A673 (cell line): ENCODE results near the gene ZHX3. TPM values are rescaled to one million over a fixed set of nuclear protein-coding genes. Genes with fewer than 3 reads are reported as not detected.

Experiments
- BruUV-seq: library from RNA; stranded (reverse); fragments of 400-500 nt; replicated peaks from 2 replicates; lab custom pipeline; 2021; lab: Mats Ljungman, UMichigan
- CTCF ChIA-PET: fragments of 300-600 bp; sonication (Branson Sonifier 250); formaldehyde crosslinking; loops from one replicate; lab custom pipeline; 2022; ENCODE audit warnings: antibody characterized with exemption; lab: Charles Lee
- POLR2A ChIA-PET: fragments of 300-600 bp; sonication (Branson Sonifier 250); formaldehyde crosslinking; loops from one replicate; lab custom pipeline; 2022; ENCODE audit warnings: antibody characterized with exemption; ENCODE audit not compliant: low non-redundant PET; lab: Charles Lee
- DNase-seq: peaks from one replicate; pipeline ENCODE4 v3.0.0-alpha.2; 2015; ENCODE audit warnings: low spot score
- H3K27ac ChIP-seq: fragments of 200-600 bp; sonication (generic); 2 replicates; pipeline ENCODE4 v1.5.1; 2016; ENCODE audit warnings: mixed run types, low read depth, mild to moderate bottlenecking, mixed read lengths, antibody characterized with exemption, low read length; ENCODE audit not compliant: poor library complexity, severe bottlenecking
- H3K27me3 ChIP-seq: fragments of 200-600 bp; sonication (generic); replicated peaks from 2 replicates; pipeline ENCODE4 v1.6.1; 2017; ENCODE audit warnings: mixed run types, low read depth, mild to moderate bottlenecking, mixed read lengths, antibody characterized with exemption, low read length; ENCODE audit not compliant: insufficient read depth, poor library complexity
- H3K36me3 ChIP-seq: fragments of 200-600 bp; sonication (generic); 2 replicates; pipeline ENCODE4 v1.6.1; 2016; ENCODE audit warnings: mixed run types, mild to moderate bottlenecking, mixed read lengths, antibody characterized with exemption, low read length; ENCODE audit not compliant: insufficient read depth, poor library complexity, severe bottlenecking
- H3K4me1 ChIP-seq: fragments of 200-600 bp; sonication (generic); 2 replicates; pipeline ENCODE4 v1.6.1; 2017; ENCODE audit warnings: mixed run types, mild to moderate bottlenecking, mixed read lengths, antibody characterized with exemption, low read length; ENCODE audit not compliant: insufficient read depth, poor library complexity, severe bottlenecking
- H3K4me3 ChIP-seq: fragments of 200-600 bp; sonication (generic); 2 replicates; pipeline ENCODE4 v1.5.1; 2016; ENCODE audit warnings: low read depth, mixed run types, mild to moderate bottlenecking, mixed read lengths, low read length; ENCODE audit not compliant: poor library complexity, severe bottlenecking
- H3K9me3 ChIP-seq: fragments of 200-600 bp; sonication (generic); 2 replicates; pipeline ENCODE4 v1.6.1; 2016; ENCODE audit warnings: mixed run types, low read depth, mild to moderate bottlenecking, mixed read lengths, antibody characterized with exemption, low read length; ENCODE audit not compliant: poor library complexity, severe bottlenecking
- CTCF ChIP-seq: fragments of 300-800, 200-600 bp; sonication (generic); conservative IDR thresholded peaks from 2 replicates; pipeline ENCODE4 v1.5.1; 2017; ENCODE audit warnings: low read depth, mild to moderate bottlenecking, antibody characterized with exemption, low read length, moderate library complexity, mixed read lengths
- EZH2 ChIP-seq: fragments of 200-600 bp; sonication (generic); IDR thresholded peaks from 2 replicates; pipeline ENCODE4 v1.6.1; 2017; ENCODE audit warnings: borderline replicate concordance, low read depth, mild to moderate bottlenecking, mixed read lengths, antibody characterized with exemption, low read length; ENCODE audit not compliant: poor library complexity, severe bottlenecking
- intact Hi-C: fragments of 100-400 bp; cut with micrococcal nuclease; formaldehyde crosslinking; loops from one replicate; pipeline ENCODE4 v1.10.0; 2022; ENCODE audit not compliant: unreplicated experiment
- total RNA-seq: library from RNA; stranded (reverse); gene quantifications from 2 replicates; pipeline ENCODE4 v1.2.3, GENCODE V29; 2021

Gene ZHX3
- total RNA-seq, 1 experiment from 2014 or later = 14.0 TPM

DNA sequence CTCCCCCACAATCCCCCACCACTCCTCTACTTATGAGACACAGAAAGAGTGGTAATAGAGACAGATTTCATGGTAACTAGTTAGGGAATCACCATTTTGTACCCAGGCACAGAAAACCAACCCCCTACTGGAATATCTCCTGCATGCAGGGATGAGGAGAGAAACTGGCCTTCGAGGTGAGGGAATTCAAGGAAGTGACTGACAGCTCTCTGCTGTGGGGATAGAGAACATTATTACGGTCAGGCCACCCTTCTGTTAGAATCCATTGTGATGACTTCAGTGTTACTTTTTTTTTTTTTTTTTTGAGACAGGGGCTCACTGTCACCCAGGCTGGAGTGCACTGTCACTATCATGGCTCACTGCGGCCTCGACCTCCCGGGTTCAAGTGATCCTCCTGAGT, 9.6 kb upstream of the ZHX3 start:
- Histone ChIP-seq H3K4me1 (peaks cover 11% of the 10 kb centered on the region), H3K36me3 (no peaks in the 10 kb centered on the region), H3K27me3 (no peaks in the 10 kb centered on the region), H3K27ac (no peak overlapping the region), H3K9me3 (no peaks in the 10 kb centered on the region), H3K4me3 (no peak overlapping the region)
- ChIA-PET POLR2A (no interaction called here), CTCF (no interaction called here)
- DNase-seq = no peak
- TF ChIP-seq EZH2 (no peak), CTCF (no peak)
- BruUV-seq = no TSS peak
- intact Hi-C loops = no loop called here

GRCh38 chr20:41320976-41321375, 3.4 kb upstream of the ZHX3 start:
- H3K4me3 ChIP-seq = no peak overlapping the region
- ChIA-PET POLR2A (no interaction called here), CTCF (no interaction called here)
- H3K36me3 ChIP-seq = no peaks in the 10 kb centered on the region
- intact Hi-C loops = no loop called here
- no peaks in the 10 kb centered on the region for H3K27me3 ChIP-seq
- no peaks in the 10 kb centered on the region for H3K9me3 ChIP-seq
- no peak for DNase-seq
- TF ChIP-seq EZH2 (no peak), CTCF (no peak)
- H3K4me1 ChIP-seq = peaks cover 9% of the 10 kb centered on the region
- no peak overlapping the region for H3K27ac ChIP-seq
- BruUV-seq = no TSS peak

DNA sequence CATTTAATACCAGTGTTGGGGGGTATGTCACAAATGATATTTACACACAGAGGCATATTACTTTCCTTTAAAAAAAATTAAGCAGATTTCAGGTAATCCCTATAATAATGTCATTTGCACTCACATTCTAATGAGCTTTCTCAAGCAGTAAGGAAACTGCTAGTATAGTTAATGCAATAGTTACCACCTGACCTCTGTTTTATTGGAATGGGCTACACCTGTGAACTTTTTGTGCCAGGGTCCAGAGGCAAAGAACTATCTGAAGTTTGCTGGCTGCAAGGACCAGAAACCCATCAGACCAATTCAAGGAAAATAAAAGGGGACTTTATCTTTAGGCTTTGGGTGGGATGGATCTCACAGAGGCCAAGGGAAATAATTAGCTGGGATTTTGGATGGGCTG, 2.9 kb upstream of the ZHX3 start:
- no peak overlapping the region for H3K4me3 ChIP-seq
- TF ChIP-seq CTCF (no peak), EZH2 (no peak)
- no peaks in the 10 kb centered on the region for H3K27me3 ChIP-seq
- no peak for DNase-seq
- intact Hi-C loops = no loop called here
- no peak overlapping the region for H3K27ac ChIP-seq
- peaks cover 10% of the 10 kb centered on the region for H3K4me1 ChIP-seq
- no peaks in the 10 kb centered on the region for H3K36me3 ChIP-seq
- no peaks in the 10 kb centered on the region for H3K9me3 ChIP-seq
- ChIA-PET POLR2A (no interaction called here), CTCF (no interaction called here)
- no TSS peak for BruUV-seq
